Cardiac fibroblast (primary cell): ENCODE measurements around the gene CACNB4.

Experiments used
- DNase-seq, 2 donors: peaks; one replicate each; pipeline versions ENCODE4 v3.0.0 to v3.0.0-alpha.2; 2010; ENCODE audit warnings: low read depth in 2 of 2
- H3K4me3 ChIP-seq, 2 donors: replicated peaks in 1 of 2; 1 replicate in 1 of 2; 2 replicates in 1 of 2; pipeline ENCODE4 v1.5.1; 2011; ENCODE audit warnings: low read depth in 2 of 2, low read length in 2 of 2, mild to moderate bottlenecking in 2 of 2, moderate library complexity in 1 of 2
- CTCF ChIP-seq: IDR thresholded peaks from one replicate; pipeline ENCODE4 v1.5.1; 2011; ENCODE audit warnings: low read depth, mild to moderate bottlenecking, low read length, inconsistent platforms

Gene CACNB4

GRCh38 chr2:151908204-151908882 is 190.5 kb downstream of the CACNB4 start:
- TF ChIP-seq CTCF, result no peak
- no peak overlapping the region for H3K4me3 ChIP-seq
- DNase-seq, result peak in 1 of 2 donors; percentile 11

DNA sequence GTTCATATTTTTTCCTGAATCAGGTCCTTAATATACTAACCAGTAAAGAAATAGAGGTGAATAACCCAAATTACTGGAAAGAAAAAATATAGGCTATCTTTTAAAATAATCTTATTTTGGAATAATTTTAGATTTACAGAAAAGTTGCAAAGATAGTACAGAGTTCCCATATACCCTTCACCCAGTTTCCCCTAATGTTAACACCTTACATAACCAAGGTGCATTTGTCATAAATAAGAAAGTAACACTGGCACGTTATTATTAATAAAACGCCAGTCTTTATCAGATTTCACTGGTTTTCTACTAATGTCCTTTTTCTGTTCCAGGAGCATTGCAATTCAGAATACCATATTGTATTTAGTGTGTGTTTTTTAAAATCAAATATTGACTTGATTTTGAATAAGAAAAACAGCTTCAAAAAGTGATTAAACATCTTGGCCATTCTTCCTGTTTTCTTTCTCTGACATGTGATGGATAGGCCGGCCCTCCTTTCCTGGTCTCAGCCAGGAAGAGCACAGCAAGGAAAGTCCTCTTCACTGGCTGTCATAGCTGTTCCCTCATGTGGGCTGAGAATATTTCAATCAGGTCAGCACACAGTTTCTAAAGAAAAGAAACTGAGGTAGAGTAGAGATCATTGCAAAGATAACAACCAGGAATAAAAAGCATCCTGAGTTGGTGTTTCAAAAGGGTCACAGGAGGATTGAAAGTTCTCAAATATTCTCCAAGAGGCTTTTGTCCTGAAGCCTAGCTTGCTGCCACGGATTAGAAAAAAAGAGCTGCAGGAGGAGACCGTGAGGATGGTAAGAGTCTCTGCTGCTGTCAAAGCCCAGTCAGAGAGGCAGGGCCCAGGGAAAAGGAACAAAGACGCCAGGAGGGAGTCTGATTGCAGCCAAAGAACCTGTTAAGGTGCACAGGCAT is 191.3 kb downstream of the CACNB4 start:
- no peak overlapping the region for H3K4me3 ChIP-seq
- TF ChIP-seq CTCF, result no peak
- no peak for DNase-seq

DNA sequence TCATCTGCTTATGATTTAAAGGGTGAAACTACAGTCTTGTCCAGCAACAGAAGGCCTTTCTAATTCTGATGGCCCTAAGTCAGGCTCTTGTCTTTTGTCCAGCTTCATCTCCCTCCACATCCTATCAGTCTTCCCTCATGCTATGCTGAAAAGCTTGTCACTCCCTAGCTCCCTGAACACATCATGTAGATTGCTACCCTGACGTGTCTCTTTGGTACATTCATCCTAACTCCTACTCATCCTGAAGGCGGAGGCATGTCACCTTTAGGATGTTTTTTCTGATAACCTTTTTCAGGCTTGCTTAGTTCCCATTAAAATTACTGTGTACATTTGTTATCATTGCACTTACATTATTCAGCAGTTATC is 192.2 kb downstream of the CACNB4 start:
- no peak for DNase-seq
- no peak overlapping the region for H3K4me3 ChIP-seq
- TF ChIP-seq CTCF, result no peak

DNA sequence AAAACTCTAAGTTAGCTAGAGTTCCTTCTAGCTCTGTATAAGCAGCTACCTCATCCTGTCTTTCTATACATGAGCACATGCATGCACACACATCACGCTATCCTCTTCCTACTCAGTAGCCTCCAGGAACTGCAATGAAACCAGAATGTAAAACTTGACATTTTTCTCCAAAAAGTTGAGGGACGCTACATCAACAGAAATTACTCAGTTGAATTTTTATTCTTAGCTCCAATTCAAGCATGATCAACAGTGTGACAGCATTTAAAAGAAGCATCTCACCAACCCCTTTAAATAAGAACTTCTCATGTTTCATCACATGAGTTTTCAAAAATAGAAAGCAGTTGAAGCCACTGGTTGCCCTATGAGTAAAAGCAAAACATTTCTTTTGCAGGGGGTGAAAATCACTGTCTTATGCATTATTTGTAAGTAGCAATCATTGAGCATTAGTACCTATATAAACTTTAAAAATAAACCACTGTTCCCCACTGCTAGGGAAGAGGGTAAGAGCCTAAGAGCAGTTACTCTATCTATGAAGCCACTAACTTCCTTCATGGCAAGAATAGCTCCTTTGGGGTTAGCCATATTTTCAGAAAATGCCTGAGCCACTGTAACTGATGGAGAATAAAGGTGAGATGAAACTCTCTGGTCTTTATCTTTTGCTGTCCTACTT is 192.7 kb downstream of the CACNB4 start:
- DNase-seq, result no peak
- TF ChIP-seq CTCF, result no peak
- H3K4me3 ChIP-seq, result no peak overlapping the region

- no peak overlapping the region for H3K4me3 ChIP-seq
- no peak for TF ChIP-seq CTCF
- DNase-seq, result no peak
Measured at GRCh38 chr2:151904807-151905206, 194.0 kb downstream of the CACNB4 start.

DNA sequence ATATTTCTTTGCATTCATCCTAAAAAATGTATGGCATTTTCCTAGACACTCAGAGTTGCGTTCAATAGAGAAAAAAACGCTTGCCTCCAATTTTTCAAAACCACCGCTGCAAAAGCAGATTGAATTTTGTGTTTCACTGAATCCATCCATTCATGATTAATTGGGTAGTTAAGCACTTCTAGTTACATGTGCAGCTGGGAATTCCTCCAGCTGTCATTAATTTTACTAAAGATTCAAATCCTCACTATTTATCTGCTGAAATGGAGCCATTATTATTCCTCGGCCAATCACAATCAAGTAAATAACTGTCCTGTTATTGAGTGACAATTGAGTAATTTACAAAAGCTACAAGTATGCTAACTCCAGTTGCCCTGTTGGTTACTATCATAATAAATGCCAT is 194.8 kb downstream of the CACNB4 start:
- H3K4me3 ChIP-seq, result no peak overlapping the region
- no peak for TF ChIP-seq CTCF
- DNase-seq, result no peak
